GM21515 (cell line): Measurements from ENCODE around the gene L3MBTL4.
"Not testable (repeated sequence)": the region's sequence is repeated elsewhere in the genome, so short reads cannot be mapped to it uniquely, and the experiment has no call there.

Source experiments
- ATAC-seq: cut with Tn5 transposase; IDR thresholded peaks from one replicate; pipeline ENCODE4 v1.9.1; 2021; ENCODE audit not compliant: unreplicated experiment

Gene L3MBTL4

GRCh38 chr18:6406910-6407470, 7.7 kb downstream of the L3MBTL4 start:
- no peak for ATAC-seq

GRCh38 chr18:6406075-6406909, 8.4 kb downstream of the L3MBTL4 start:
- ATAC-seq = no peak

- no peak for ATAC-seq
Measured at GRCh38 chr18:6405237-6406074, 9.3 kb downstream of the L3MBTL4 start.

- no peak for ATAC-seq
Measured at GRCh38 chr18:6404834-6405233, 9.9 kb downstream of the L3MBTL4 start.

- ATAC-seq = no peak
Measured at GRCh38 chr18:6401687-6402086, 13.0 kb downstream of the L3MBTL4 start.

- ATAC-seq = no peak
Measured at GRCh38 chr18:6399776-6400175, 14.9 kb downstream of the L3MBTL4 start.

- no peak for ATAC-seq
Measured at GRCh38 chr18:6397931-6398566, 16.7 kb downstream of the L3MBTL4 start.

- ATAC-seq = no peak
Measured at GRCh38 chr18:6396847-6397246, 17.9 kb downstream of the L3MBTL4 start.

GRCh38 chr18:6396276-6396675, 18.4 kb downstream of the L3MBTL4 start:
- no peak for ATAC-seq

- ATAC-seq = no peak
Measured at GRCh38 chr18:6389005-6389404, 25.7 kb downstream of the L3MBTL4 start.

GRCh38 chr18:6382963-6383362, 31.7 kb downstream of the L3MBTL4 start:
- no peak for ATAC-seq

GRCh38 chr18:6377473-6377872, 37.2 kb downstream of the L3MBTL4 start:
- ATAC-seq = not testable (repeated sequence)

- ATAC-seq = no peak
Measured at GRCh38 chr18:6376433-6377229, 38.1 kb downstream of the L3MBTL4 start.

GRCh38 chr18:6374935-6375529, 39.7 kb downstream of the L3MBTL4 start:
- no peak for ATAC-seq

- ATAC-seq = no peak
Measured at GRCh38 chr18:6374340-6374739, 40.4 kb downstream of the L3MBTL4 start.

- no peak for ATAC-seq
Measured at GRCh38 chr18:6373187-6373586, 41.5 kb downstream of the L3MBTL4 start.

- no peak for ATAC-seq
Measured at GRCh38 chr18:6370886-6371635, 43.6 kb downstream of the L3MBTL4 start.

- no peak for ATAC-seq
Measured at GRCh38 chr18:6370410-6370809, 44.3 kb downstream of the L3MBTL4 start.

- no peak for ATAC-seq
Measured at GRCh38 chr18:6368017-6368416, 46.7 kb downstream of the L3MBTL4 start.
